ENCODE measurements around the gene CEACAM16.

- TF ChIP-seq POLR2A (IDR thresholded peaks at IDR 0.05) (no peak), CTCF (IDR thresholded peaks at IDR 0.05) (no peak)
Measured at GRCh38 chr19:44668985-44669764, 29.8 kb upstream of the CEACAM16 start.

Measured in vagina (tissue), 2 donors.